GM23338 (cell line): ENCODE measurements around the gene SLC3A2. TPM values are rescaled to one million over a fixed set of nuclear protein-coding genes. Genes with fewer than 3 reads are reported as not detected.
"Not testable (repeated sequence)": the region's sequence is repeated elsewhere in the genome, so short reads cannot be mapped to it uniquely, and the experiment has no call there.

Experiments
- ATAC-seq: fragments of 200-7000 bp; cut with Tn5 transposase; 3 replicates; pipeline ENCODE4 v1.9.1; 2020
- DNase-seq: peaks from one replicate; pipeline ENCODE4 v3.0.0-alpha.2; 2015; ENCODE audit warnings: low spot score
- H2AFZ ChIP-seq: fragments of 200-600 bp; sonication (generic); 2 replicates; pipeline ENCODE4 v1.8.0; 2016; ENCODE audit warnings: antibody characterized with exemption, mild to moderate bottlenecking, moderate library complexity
- H3F3A ChIP-seq: fragments of 200-600 bp; sonication (generic); replicated peaks from 2 replicates; pipeline ENCODE4 v1.8.0; 2017; ENCODE audit warnings: antibody characterized with exemption, mixed run types, low read depth
- H3K27ac ChIP-seq: fragments of 200-600 bp; sonication (generic); 2 replicates; pipeline ENCODE4 v1.6.1; 2016; ENCODE audit warnings: low read depth
- H3K27me3 ChIP-seq: fragments of 200-600 bp; sonication (generic); 2 replicates; pipeline ENCODE4 v1.8.0; 2016; ENCODE audit warnings: mild to moderate bottlenecking, mixed run types, moderate library complexity; ENCODE audit not compliant: insufficient read depth
- H3K36me3 ChIP-seq: fragments of 200-600 bp; sonication (generic); 2 replicates; pipeline ENCODE4 v1.8.0; 2016; ENCODE audit warnings: mild to moderate bottlenecking; ENCODE audit not compliant: insufficient read depth
- H3K4me1 ChIP-seq: fragments of 200-600 bp; sonication (generic); 2 replicates; pipeline ENCODE4 v1.8.0; 2016; ENCODE audit warnings: mild to moderate bottlenecking, moderate library complexity; ENCODE audit not compliant: insufficient read depth
- H3K4me2 ChIP-seq: fragments of 200-600 bp; sonication (generic); 2 replicates; pipeline ENCODE4 v1.7.1; 2017; ENCODE audit warnings: mixed run types
- H3K4me3 ChIP-seq: fragments of 200-600 bp; sonication (generic); 2 replicates; pipeline ENCODE4 v1.6.1; 2016; ENCODE audit warnings: mixed run types
- H3K79me2 ChIP-seq: fragments of 200-600 bp; sonication (generic); replicated peaks from 2 replicates; pipeline ENCODE4 v1.8.0; 2017; ENCODE audit warnings: mild to moderate bottlenecking; ENCODE audit not compliant: insufficient read depth
- H3K9me2 ChIP-seq: fragments of 200-600 bp; sonication (generic); 2 replicates; pipeline ENCODE4 v1.8.0; 2017; ENCODE audit not compliant: insufficient read depth
- H4K20me1 ChIP-seq: fragments of 200-600 bp; sonication (generic); replicated peaks from 2 replicates; pipeline ENCODE4 v1.8.0; 2017; ENCODE audit warnings: mild to moderate bottlenecking; ENCODE audit not compliant: insufficient read depth
- H3K27ac Mint-ChIP-seq: 2 replicates; pipeline ENCODE4 v1.8.0; 2020; ENCODE audit warnings: inconsistent platforms, mild to moderate bottlenecking, moderate library complexity, mixed read lengths
- H3K27me3 Mint-ChIP-seq: 3 replicates; pipeline ENCODE4 v1.8.0; 2022; ENCODE audit warnings: low read depth, mild to moderate bottlenecking, moderate library complexity, mixed read lengths, inconsistent platforms; ENCODE audit not compliant: insufficient read depth, poor library complexity
- H3K36me3 Mint-ChIP-seq: 3 replicates; pipeline ENCODE4 v1.8.0; 2021; ENCODE audit warnings: low read depth, mild to moderate bottlenecking, inconsistent platforms, moderate library complexity, mixed read lengths
- H3K4me1 Mint-ChIP-seq: 3 replicates; pipeline ENCODE4 v1.8.0; 2020; ENCODE audit warnings: mild to moderate bottlenecking, inconsistent platforms, mixed read lengths
- H3K4me3 Mint-ChIP-seq: 3 replicates; pipeline ENCODE4 v1.8.0; 2021; ENCODE audit warnings: moderate library complexity, mild to moderate bottlenecking, inconsistent platforms, mixed read lengths
- H3K9me3 Mint-ChIP-seq: 3 replicates; pipeline ENCODE4 v1.8.0; 2020; ENCODE audit warnings: moderate library complexity, mild to moderate bottlenecking, inconsistent platforms, mixed read lengths
- CREB1 ChIP-seq: fragments of 250-450 bp; sonication (Bioruptor Pico); IDR thresholded peaks from 2 replicates; pipeline ENCODE4 v1.5.0; 2020; ENCODE audit warnings: low read depth, mild to moderate bottlenecking, moderate library complexity
- CTCF ChIP-seq, 2 experiments: fragments of 200-600 bp in 1 of 2; sonication (generic) in 1 of 2; conservative IDR thresholded peaks; 2 replicates each; pipeline versions ENCODE4 v1.5.1 to v1.6.1; 2016 to 2017; ENCODE audit warnings: antibody characterized with exemption in 2 of 2, low read depth in 2 of 2, mild to moderate bottlenecking in 2 of 2, moderate library complexity in 1 of 2
- EZH2 ChIP-seq: fragments of 200-600 bp; sonication (generic); IDR thresholded peaks from one replicate; pipeline ENCODE4 v1.8.0; 2017; ENCODE audit warnings: antibody characterized with exemption, mild to moderate bottlenecking, low read depth; ENCODE audit not compliant: unreplicated experiment
- EZH2phosphoT487 ChIP-seq: fragments of 200-600 bp; sonication (generic); IDR thresholded peaks from one replicate; pipeline ENCODE4 v1.8.1; 2018; ENCODE audit warnings: antibody characterized with exemption; ENCODE audit not compliant: unreplicated experiment
- JUNB ChIP-seq: IDR thresholded peaks from one replicate; pipeline ENCODE4 v1.6.1; 2016; ENCODE audit warnings: antibody characterized with exemption; ENCODE audit not compliant: unreplicated experiment
- NANOG ChIP-seq: IDR thresholded peaks from 2 replicates; pipeline ENCODE4 v1.6.1; 2016; ENCODE audit warnings: antibody characterized with exemption, borderline replicate concordance
- POLR2AphosphoS5 ChIP-seq: IDR thresholded peaks from 2 replicates; pipeline ENCODE4 v1.6.1; 2016; ENCODE audit warnings: antibody characterized with exemption, low read depth
- STAT1 ChIP-seq: IDR thresholded peaks from one replicate; pipeline ENCODE4 v1.6.1; 2016; ENCODE audit warnings: antibody characterized with exemption; ENCODE audit not compliant: unreplicated experiment
- ZNF114 ChIP-seq: fragments of 250-450 bp; sonication (Bioruptor Pico); IDR thresholded peaks from 2 replicates; pipeline ENCODE4 v1.5.0; 2020; ENCODE audit warnings: mild to moderate bottlenecking, moderate library complexity
- ZNF331 ChIP-seq: fragments of 250-450 bp; sonication (Bioruptor Pico); IDR thresholded peaks from 2 replicates; pipeline ENCODE4 v1.5.0; 2020; ENCODE audit warnings: low read depth, mild to moderate bottlenecking, moderate library complexity
- polyA plus RNA-seq: library from polyadenylated mRNA; unstranded; fragments of >200 nt; fragmentation: Nextera tagmentation; extraction: Ambion mirVana; gene quantifications from 2 replicates; pipeline ENCODE4 v1.2.1, GENCODE V29; 2016
- total RNA-seq: library from RNA; depleted of rRNA; stranded (reverse); fragments of >200 nt; shearing (Covaris generic); gene quantifications from 2 replicates; pipeline ENCODE4 v1.2.3, GENCODE V29; 2014
- TF ChIP-seq, protein P1 (sequence below): IDR thresholded peaks from 2 replicates; pipeline ENCODE4 v1.6.1; 2016; ENCODE audit warnings: antibody characterized with exemption
- TF ChIP-seq, protein P2 (sequence below): IDR thresholded peaks from one replicate; pipeline ENCODE4 v1.6.1; 2018; ENCODE audit warnings: antibody characterized with exemption; ENCODE audit not compliant: unreplicated experiment

The SLC3A2 gene
- total and polyA plus RNA-seq, 2 experiments from 2014 or later = 240 to 425 TPM

GRCh38 chr11:62860835-62861563 lies 19.7 kb upstream of the SLC3A2 start (continued):
- TF ChIP-seq CTCF (conservative IDR thresholded peaks at IDR 0.05; ENCODE audit: low read depth in 2 of 2) (no peak), NANOG (no peak)
- TF ChIP-seq, protein P1, sequence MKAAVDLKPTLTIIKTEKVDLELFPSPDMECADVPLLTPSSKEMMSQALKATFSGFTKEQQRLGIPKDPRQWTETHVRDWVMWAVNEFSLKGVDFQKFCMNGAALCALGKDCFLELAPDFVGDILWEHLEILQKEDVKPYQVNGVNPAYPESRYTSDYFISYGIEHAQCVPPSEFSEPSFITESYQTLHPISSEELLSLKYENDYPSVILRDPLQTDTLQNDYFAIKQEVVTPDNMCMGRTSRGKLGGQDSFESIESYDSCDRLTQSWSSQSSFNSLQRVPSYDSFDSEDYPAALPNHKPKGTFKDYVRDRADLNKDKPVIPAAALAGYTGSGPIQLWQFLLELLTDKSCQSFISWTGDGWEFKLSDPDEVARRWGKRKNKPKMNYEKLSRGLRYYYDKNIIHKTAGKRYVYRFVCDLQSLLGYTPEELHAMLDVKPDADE = no peak

DNA sequence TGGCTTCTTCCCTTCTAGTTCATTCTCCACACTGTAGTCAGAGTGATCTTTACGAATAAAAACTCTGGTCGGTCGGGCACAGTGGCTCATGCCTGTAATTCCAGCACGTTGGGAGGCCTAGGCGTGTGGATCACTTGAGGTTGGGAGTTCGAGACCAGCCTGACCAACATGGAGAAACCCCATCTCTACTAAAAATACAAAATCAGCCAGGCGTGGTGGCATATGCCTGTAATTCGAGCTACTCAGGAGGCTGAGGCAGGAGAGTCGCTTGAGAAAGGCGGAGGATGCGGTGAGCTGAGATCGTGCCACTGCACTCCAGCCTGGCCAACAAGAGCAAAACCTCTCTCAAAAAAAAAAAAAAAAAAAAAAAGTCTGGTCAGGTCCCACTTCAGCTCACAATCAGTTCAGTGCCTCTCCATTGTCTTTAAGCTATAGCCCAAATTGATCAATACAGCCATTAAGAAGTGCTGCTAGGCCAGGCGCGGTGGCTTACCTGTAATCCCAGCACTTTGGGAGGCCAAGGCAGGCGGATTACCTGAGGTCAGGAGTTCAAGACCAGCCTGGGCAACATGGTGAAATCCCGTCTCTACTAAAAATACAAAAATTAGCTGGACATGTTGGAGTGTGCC lies 19.0 kb upstream of the SLC3A2 start:
- peaks cover 16% of the 10 kb centered on the region for H3K27me3 Mint-ChIP-seq
- Histone ChIP-seq H4K20me1 (peaks cover 55% of the 10 kb centered on the region), H3K4me2 (peak overlapping the region; percentile 62), H3K79me2 (peaks cover 100% of the 10 kb centered on the region), H3K4me3 (peak overlapping the region; percentile 29; the same call in 1 of the 2 replicates), H3F3A (peaks cover 50% of the 10 kb centered on the region), H3K4me1 (peaks cover 54% of the 10 kb centered on the region), H3K27ac (peak overlapping the region; percentile 1), H3K36me3 (peaks cover 30% of the 10 kb centered on the region)
- not testable (repeated sequence) for H3K9me3 Mint-ChIP-seq, H3K27me3 ChIP-seq, H2AFZ ChIP-seq, H3K9me2 ChIP-seq
- peak overlapping the region; percentile 92 for H3K27ac Mint-ChIP-seq
- H3K4me3 Mint-ChIP-seq = peak overlapping the region; percentile 53; the same call in 2 of the 3 replicates
- peaks cover 81% of the 10 kb centered on the region for H3K36me3 Mint-ChIP-seq
- ATAC-seq (peak; percentile 12), DNase-seq (peak; percentile 26)
- H3K4me1 Mint-ChIP-seq = peaks cover 59% of the 10 kb centered on the region

- Mint-ChIP-seq H3K36me3 (peaks cover 81% of the 10 kb centered on the region), H3K27me3 (peaks cover 10% of the 10 kb centered on the region), H3K4me3 (no peak overlapping the region; the same call in 2 of the 3 replicates), H3K4me1 (peaks cover 46% of the 10 kb centered on the region), H3K9me3 (no peaks in the 10 kb centered on the region; the same call in 2 of the 3 replicates), H3K27ac (no peak overlapping the region)
- Histone ChIP-seq H4K20me1 (peaks cover 65% of the 10 kb centered on the region), H3K79me2 (peaks cover 100% of the 10 kb centered on the region), H3K4me3 (no peak overlapping the region), H3K4me1 (peaks cover 34% of the 10 kb centered on the region), H3K4me2 (no peak overlapping the region), H3K27me3 (no peaks in the 10 kb centered on the region), H3F3A (peaks cover 38% of the 10 kb centered on the region), H3K9me2 (no peaks in the 10 kb centered on the region), H3K27ac (0 out of 2 replicates have a peak overlapping the region, but pooled peaks have one; percentile 55), H3K36me3 (peaks cover 34% of the 10 kb centered on the region), H2AFZ (no peak overlapping the region)
- DNase-seq = no peak
- no peak for ATAC-seq
- no peak for TF ChIP-seq NANOG
- TF ChIP-seq EZH2 = no peak
- no peak for TF ChIP-seq EZH2phosphoT487
- TF ChIP-seq JUNB = no peak
- TF ChIP-seq, protein P1 = no peak
- TF ChIP-seq POLR2AphosphoS5 = no peak
- no peak for TF ChIP-seq STAT1
- TF ChIP-seq, protein P2, sequence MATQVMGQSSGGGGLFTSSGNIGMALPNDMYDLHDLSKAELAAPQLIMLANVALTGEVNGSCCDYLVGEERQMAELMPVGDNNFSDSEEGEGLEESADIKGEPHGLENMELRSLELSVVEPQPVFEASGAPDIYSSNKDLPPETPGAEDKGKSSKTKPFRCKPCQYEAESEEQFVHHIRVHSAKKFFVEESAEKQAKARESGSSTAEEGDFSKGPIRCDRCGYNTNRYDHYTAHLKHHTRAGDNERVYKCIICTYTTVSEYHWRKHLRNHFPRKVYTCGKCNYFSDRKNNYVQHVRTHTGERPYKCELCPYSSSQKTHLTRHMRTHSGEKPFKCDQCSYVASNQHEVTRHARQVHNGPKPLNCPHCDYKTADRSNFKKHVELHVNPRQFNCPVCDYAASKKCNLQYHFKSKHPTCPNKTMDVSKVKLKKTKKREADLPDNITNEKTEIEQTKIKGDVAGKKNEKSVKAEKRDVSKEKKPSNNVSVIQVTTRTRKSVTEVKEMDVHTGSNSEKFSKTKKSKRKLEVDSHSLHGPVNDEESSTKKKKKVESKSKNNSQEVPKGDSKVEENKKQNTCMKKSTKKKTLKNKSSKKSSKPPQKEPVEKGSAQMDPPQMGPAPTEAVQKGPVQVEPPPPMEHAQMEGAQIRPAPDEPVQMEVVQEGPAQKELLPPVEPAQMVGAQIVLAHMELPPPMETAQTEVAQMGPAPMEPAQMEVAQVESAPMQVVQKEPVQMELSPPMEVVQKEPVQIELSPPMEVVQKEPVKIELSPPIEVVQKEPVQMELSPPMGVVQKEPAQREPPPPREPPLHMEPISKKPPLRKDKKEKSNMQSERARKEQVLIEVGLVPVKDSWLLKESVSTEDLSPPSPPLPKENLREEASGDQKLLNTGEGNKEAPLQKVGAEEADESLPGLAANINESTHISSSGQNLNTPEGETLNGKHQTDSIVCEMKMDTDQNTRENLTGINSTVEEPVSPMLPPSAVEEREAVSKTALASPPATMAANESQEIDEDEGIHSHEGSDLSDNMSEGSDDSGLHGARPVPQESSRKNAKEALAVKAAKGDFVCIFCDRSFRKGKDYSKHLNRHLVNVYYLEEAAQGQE = no peak
- no peak for TF ChIP-seq ZNF114 (CRISPR knock-in tag)
- no peak for TF ChIP-seq CREB1 (CRISPR knock-in tag)
- no peak for TF ChIP-seq ZNF331
Measured at GRCh38 chr11:62863687-62864335, 16.9 kb upstream of the SLC3A2 start.
